HUES64 (cell line): Measurements from ENCODE around the gene TENT5C.

Experiments
- H3K27ac ChIP-seq: 2 replicates; pipeline ENCODE4 v1.7.0; 2013; ENCODE audit warnings: low read depth, low read length, inconsistent platforms
- H3K27me3 ChIP-seq: 2 replicates; pipeline ENCODE4 v1.6.1; 2013; ENCODE audit warnings: mild to moderate bottlenecking, low read length; ENCODE audit not compliant: insufficient read depth
- H3K36me3 ChIP-seq: 2 replicates; pipeline ENCODE4 v1.6.1; 2013; ENCODE audit warnings: mild to moderate bottlenecking, low read length; ENCODE audit not compliant: insufficient read depth
- H3K4me1 ChIP-seq: 2 replicates; pipeline ENCODE4 v1.6.1; 2013; ENCODE audit warnings: mild to moderate bottlenecking, low read length, moderate library complexity; ENCODE audit not compliant: insufficient read depth
- H3K4me3 ChIP-seq: 2 replicates; pipeline ENCODE4 v1.5.1; 2013; ENCODE audit warnings: mild to moderate bottlenecking, low read length, moderate library complexity
- H3K9ac ChIP-seq: 2 replicates; pipeline ENCODE4 v1.6.1; 2013; ENCODE audit warnings: mild to moderate bottlenecking, low read depth, low read length
- H3K9me3 ChIP-seq: 2 replicates; pipeline ENCODE4 v1.6.1; 2013; ENCODE audit warnings: low read depth, low read length; ENCODE audit not compliant: insufficient read depth
- WGBS: fragments of 150-250, 120-280 bp; methylation state at CpG from one replicate; pipeline ENCODE4 v1.1.7; 2013; ENCODE audit warnings: missing lambda C conversion rate; 5-methylcytosine and 5-hydroxymethylcytosine counted together

The TENT5C gene

GRCh38 chr1:117615474-117615873 is 9.6 kb downstream of the TENT5C start:
- Histone ChIP-seq H3K9ac (no peak overlapping the region), H3K27ac (no peak overlapping the region), H3K36me3 (no peaks in the 10 kb centered on the region), H3K4me1 (no peaks in the 10 kb centered on the region), H3K9me3 (no peaks in the 10 kb centered on the region), H3K27me3 (peaks cover 9% of the 10 kb centered on the region; the same call in 1 of the 2 replicates), H3K4me3 (no peak overlapping the region)
- WGBS: 93% methylated on average over 3 of the region's 3 CpGs

GRCh38 chr1:117616356-117616755 is 10.5 kb downstream of the TENT5C start:
- Histone ChIP-seq H3K27ac (no peak overlapping the region), H3K4me1 (no peaks in the 10 kb centered on the region), H3K9ac (no peak overlapping the region), H3K27me3 (peaks cover 9% of the 10 kb centered on the region; the same call in 1 of the 2 replicates), H3K9me3 (no peaks in the 10 kb centered on the region), H3K36me3 (no peaks in the 10 kb centered on the region), H3K4me3 (no peak overlapping the region)
- WGBS: 93% methylated on average over 3 of the region's 3 CpGs

GRCh38 chr1:117616967-117617366 is 11.1 kb downstream of the TENT5C start:
- Histone ChIP-seq H3K4me3 (no peak overlapping the region), H3K27me3 (peaks cover 9% of the 10 kb centered on the region; the same call in 1 of the 2 replicates), H3K9ac (no peak overlapping the region), H3K4me1 (no peaks in the 10 kb centered on the region), H3K9me3 (no peaks in the 10 kb centered on the region), H3K27ac (no peak overlapping the region), H3K36me3 (no peaks in the 10 kb centered on the region)
- 81% methylated on average over 6 of the region's 6 CpGs for WGBS

- Histone ChIP-seq H3K4me3 (no peak overlapping the region), H3K36me3 (no peaks in the 10 kb centered on the region), H3K27me3 (peaks cover 9% of the 10 kb centered on the region; the same call in 1 of the 2 replicates), H3K4me1 (no peaks in the 10 kb centered on the region), H3K9ac (no peak overlapping the region), H3K9me3 (no peaks in the 10 kb centered on the region), H3K27ac (no peak overlapping the region)
- WGBS: 94% methylated on average over 2 of the region's 2 CpGs
Observed at GRCh38 chr1:117618450-117619122, 12.7 kb downstream of the TENT5C start.

- whole genome bisulfite sequencing: 96% methylated on average over 6 of the region's 6 CpGs
- no peaks in the 10 kb centered on the region for H3K27me3 ChIP-seq
- no peaks in the 10 kb centered on the region for H3K36me3 ChIP-seq
- no peak overlapping the region for H3K4me3 ChIP-seq
- H3K27ac ChIP-seq: no peak overlapping the region
- H3K4me1 ChIP-seq: no peaks in the 10 kb centered on the region
- no peak overlapping the region for H3K9ac ChIP-seq
- no peaks in the 10 kb centered on the region for H3K9me3 ChIP-seq
Observed at GRCh38 chr1:117620440-117620839, 14.6 kb downstream of the TENT5C start.

GRCh38 chr1:117621316-117621715 is 15.5 kb downstream of the TENT5C start:
- H3K9ac ChIP-seq: no peak overlapping the region
- no peak overlapping the region for H3K27ac ChIP-seq
- H3K4me3 ChIP-seq: no peak overlapping the region
- H3K36me3 ChIP-seq: no peaks in the 10 kb centered on the region
- 87% methylated on average over 4 of the region's 4 CpGs for WGBS
- no peaks in the 10 kb centered on the region for H3K9me3 ChIP-seq
- no peaks in the 10 kb centered on the region for H3K4me1 ChIP-seq
- no peaks in the 10 kb centered on the region for H3K27me3 ChIP-seq

- 93% methylated on average over 14 of the region's 14 CpGs for WGBS
- Histone ChIP-seq H3K9me3 (no peaks in the 10 kb centered on the region), H3K4me3 (no peak overlapping the region), H3K9ac (no peak overlapping the region), H3K4me1 (no peaks in the 10 kb centered on the region), H3K36me3 (no peaks in the 10 kb centered on the region), H3K27ac (no peak overlapping the region), H3K27me3 (no peaks in the 10 kb centered on the region)
Observed at GRCh38 chr1:117622726-117623125, 16.9 kb downstream of the TENT5C start.

- no peaks in the 10 kb centered on the region for H3K36me3 ChIP-seq
- H3K27ac ChIP-seq: no peak overlapping the region
- H3K9ac ChIP-seq: no peak overlapping the region
- H3K4me1 ChIP-seq: no peaks in the 10 kb centered on the region
- H3K27me3 ChIP-seq: no peaks in the 10 kb centered on the region
- H3K4me3 ChIP-seq: no peak overlapping the region
- no peaks in the 10 kb centered on the region for H3K9me3 ChIP-seq
- WGBS: 92% methylated on average over 9 of the region's 9 CpGs
Observed at GRCh38 chr1:117623141-117623540, 17.3 kb downstream of the TENT5C start.

GRCh38 chr1:117623698-117624097 is 17.9 kb downstream of the TENT5C start:
- WGBS: 96% methylated on average over 13 of the region's 13 CpGs
- Histone ChIP-seq H3K36me3 (no peaks in the 10 kb centered on the region), H3K9ac (no peak overlapping the region), H3K9me3 (no peaks in the 10 kb centered on the region), H3K4me1 (no peaks in the 10 kb centered on the region), H3K27ac (no peak overlapping the region), H3K27me3 (no peaks in the 10 kb centered on the region), H3K4me3 (no peak overlapping the region)

- Histone ChIP-seq H3K36me3 (no peaks in the 10 kb centered on the region), H3K9ac (no peak overlapping the region), H3K9me3 (no peaks in the 10 kb centered on the region), H3K27ac (no peak overlapping the region), H3K27me3 (no peaks in the 10 kb centered on the region), H3K4me1 (peaks cover 11% of the 10 kb centered on the region), H3K4me3 (no peak overlapping the region)
- 86% methylated on average over 6 of the region's 6 CpGs for WGBS
Observed at GRCh38 chr1:117627546-117628130, 21.8 kb downstream of the TENT5C start.

GRCh38 chr1:117628343-117628742 is 22.5 kb downstream of the TENT5C start:
- no peak overlapping the region for H3K9ac ChIP-seq
- H3K27ac ChIP-seq: no peak overlapping the region
- peaks cover 17% of the 10 kb centered on the region for H3K4me1 ChIP-seq
- no peaks in the 10 kb centered on the region for H3K27me3 ChIP-seq
- no peak overlapping the region for H3K4me3 ChIP-seq
- WGBS: 94% methylated on average over 3 of the region's 3 CpGs
- H3K36me3 ChIP-seq: no peaks in the 10 kb centered on the region
- H3K9me3 ChIP-seq: no peaks in the 10 kb centered on the region
